NCI-H345 (cell line): ENCODE data around the gene TNKS1BP1.
"Not testable (repeated sequence)": the region's sequence is repeated elsewhere in the genome, so short reads cannot be mapped to it uniquely, and the experiment has no call there.

Source experiments
- DNase-seq: peaks from one replicate; lab custom pipeline; 2025; lab: John Stamatoyannopoulos, UW

The TNKS1BP1 gene

GRCh38 chr11:57311109-57311936 is 13.4 kb downstream of the TNKS1BP1 start:
- DNase-seq, result no peak

GRCh38 chr11:57310630-57311086 is 14.1 kb downstream of the TNKS1BP1 start:
- peak; percentile 9 for DNase-seq

GRCh38 chr11:57310091-57310490 is 14.7 kb downstream of the TNKS1BP1 start:
- no peak for DNase-seq

- DNase-seq, result no peak
Measured at GRCh38 chr11:57309106-57310059, 15.4 kb downstream of the TNKS1BP1 start.

- DNase-seq, result no peak
Measured at GRCh38 chr11:57308426-57309060, 16.2 kb downstream of the TNKS1BP1 start.

DNA sequence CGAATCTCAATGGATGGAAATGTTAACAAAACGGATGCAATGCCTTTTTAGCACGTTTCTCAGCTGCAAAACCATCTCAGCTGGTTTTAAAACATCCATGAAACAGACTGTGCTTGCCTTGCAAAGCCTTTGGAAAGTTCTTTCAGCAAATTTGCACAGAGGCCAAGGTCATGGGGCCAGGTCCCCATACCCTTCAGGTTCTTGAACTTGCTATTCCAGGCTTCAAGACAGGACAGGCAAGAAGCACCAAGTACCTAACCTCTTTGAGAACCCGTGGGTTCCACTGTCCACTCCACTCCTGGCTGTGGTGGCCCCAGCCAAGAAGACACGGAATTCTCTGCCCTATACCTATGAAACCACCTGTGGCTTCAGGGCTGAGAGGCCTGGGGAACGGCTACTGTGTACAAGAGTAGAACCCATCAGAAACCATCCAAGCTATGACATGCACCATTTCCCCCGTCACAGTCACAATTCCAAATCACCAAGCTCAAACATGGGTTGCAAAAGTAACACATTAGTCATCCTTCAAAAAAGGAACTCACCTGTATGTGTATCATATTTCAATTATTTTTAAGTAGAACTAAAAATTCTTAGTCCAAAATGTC is 17.0 kb downstream of the TNKS1BP1 start:
- DNase-seq, result no peak

- no peak for DNase-seq
Measured at GRCh38 chr11:57306940-57307565, 17.7 kb downstream of the TNKS1BP1 start.

GRCh38 chr11:57306161-57306876 is 18.4 kb downstream of the TNKS1BP1 start:
- DNase-seq, result no peak

- no peak for DNase-seq
Measured at GRCh38 chr11:57305523-57305922, 19.2 kb downstream of the TNKS1BP1 start.

- peak; percentile 25 for DNase-seq
Measured at GRCh38 chr11:57303990-57304579, 20.7 kb downstream of the TNKS1BP1 start.

GRCh38 chr11:57303280-57303989 is 21.3 kb downstream of the TNKS1BP1 start:
- no peak for DNase-seq

- no peak for DNase-seq
Measured at GRCh38 chr11:57302489-57302888, 22.3 kb downstream of the TNKS1BP1 start.

DNA sequence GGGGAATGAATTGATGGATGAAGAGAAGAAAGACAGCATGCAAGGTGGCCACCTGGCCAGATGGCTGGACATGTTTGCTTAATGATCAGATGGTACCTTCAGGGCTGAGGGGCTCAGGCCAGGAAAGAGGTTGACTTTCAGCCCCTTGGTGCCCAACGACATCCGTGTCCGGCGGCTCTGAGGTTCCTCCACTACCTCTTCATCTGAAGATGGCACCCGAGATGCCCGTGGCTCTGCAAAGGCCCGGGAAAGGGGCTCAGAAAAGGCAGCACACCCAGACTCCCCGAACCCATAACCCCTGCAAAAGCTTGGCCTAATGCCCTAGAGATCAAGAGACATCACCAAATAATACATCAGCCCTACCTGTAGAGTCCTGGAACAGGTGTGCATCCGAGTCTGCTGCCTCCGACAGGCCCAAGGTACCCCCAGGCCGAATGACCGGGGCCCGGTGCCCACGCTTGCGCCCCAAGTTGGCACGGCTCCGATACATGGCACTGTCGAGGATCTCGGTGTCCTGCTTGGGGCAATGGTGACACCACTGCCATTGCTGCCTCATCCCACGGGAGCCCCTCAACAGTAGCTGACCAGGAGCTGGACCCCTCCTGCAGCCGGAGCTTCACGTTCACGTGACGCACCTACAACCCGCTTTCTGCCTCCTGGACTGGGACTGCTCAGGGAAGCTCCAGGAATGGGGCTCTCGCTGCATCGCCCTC is 22.9 kb downstream of the TNKS1BP1 start:
- no peak for DNase-seq

DNA sequence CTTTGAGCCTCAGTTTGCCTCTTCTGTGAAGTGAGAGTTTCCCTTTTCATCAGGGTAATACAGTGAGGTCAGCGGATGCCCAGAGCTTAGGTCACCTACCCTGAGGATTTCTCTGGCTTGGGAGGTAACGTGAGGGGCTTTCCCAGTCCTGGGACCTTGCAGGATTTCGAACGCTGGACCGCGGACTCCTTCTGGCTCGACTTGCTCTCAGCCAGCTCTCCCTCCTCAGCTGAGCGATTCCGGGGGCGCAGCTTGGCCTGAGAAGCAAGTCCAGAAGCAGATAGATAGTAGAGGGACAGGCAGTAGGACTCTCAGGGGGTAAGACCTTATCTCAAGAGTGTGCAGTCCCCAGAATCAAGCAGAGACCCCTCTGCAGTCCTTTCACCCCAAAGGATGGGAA is 24.0 kb downstream of the TNKS1BP1 start:
- DNase-seq, result no peak

DNA sequence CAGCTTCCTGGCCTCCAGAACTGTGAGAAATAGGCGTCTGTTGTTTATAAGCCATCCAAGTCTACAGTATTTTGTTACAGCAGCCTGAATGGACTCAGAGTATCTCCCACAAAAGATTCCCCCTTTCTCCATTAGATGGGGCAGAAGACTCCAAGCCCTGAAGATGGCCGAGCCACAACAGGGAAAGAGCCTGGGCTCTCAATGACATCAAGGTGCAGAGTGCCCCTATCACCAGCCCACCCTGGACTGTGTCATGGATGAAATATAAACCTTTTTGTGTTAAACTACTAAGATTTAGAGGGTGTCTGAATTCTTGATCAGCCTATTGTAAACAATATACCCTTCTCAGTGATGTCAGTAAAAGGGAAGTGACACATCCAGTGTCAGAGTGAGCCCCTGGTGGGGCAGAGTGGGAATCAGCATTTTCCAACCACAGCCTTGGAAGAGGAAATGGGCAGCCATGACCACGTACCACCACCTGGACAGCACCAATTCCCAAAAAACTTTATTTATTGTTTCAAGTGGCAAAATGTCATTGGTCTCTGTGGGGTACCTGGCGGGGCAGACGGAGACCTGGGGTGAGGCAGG is 25.5 kb downstream of the TNKS1BP1 start:
- no peak for DNase-seq

DNA sequence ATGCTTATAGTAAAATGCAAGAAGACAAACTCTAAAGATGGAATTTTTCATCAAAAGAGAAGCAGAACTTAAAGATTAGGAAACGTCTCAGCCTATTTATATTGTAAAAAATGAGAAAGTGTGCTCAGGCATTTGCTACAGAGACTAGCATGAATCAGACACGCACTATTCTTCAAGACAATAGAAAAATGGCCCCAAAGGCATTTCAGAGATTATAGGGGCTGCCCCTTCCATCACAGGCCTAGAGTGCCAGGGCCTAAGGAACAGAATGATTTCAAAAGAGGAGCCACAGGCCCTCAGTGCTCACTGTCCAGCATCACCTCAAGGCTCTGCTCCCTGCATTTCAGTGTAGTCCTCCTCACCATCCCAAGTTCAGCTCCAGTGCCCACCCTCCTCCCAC is 27.5 kb downstream of the TNKS1BP1 start:
- no peak for DNase-seq

DNA sequence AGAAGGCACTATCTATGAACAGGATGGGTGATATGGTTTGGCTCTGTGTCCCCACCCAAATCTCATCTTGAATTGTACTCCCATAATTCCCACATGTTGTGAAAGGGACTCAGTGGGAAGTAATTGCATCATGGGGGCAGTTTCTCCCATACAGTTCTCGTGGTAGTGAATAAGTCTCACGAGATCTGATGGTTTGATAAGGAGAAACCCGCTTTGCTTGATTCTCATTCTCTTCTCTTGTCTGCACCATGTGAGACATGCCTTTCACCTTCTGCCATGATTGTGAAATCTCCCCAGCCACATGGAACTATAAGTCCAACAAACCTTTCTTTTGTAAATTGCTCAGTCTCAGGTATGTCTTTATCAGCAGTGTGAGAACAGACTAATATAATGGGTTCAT is 28.5 kb downstream of the TNKS1BP1 start:
- DNase-seq, result not testable (repeated sequence)
